HG03135 (cell line): ENCODE measurements around the gene CSHL1.

Experiments used
- ATAC-seq: cut with Tn5 transposase; IDR thresholded peaks from one replicate; pipeline ENCODE4 v1.9.1; 2021; ENCODE audit warnings: mild to moderate bottlenecking, moderate library complexity; ENCODE audit not compliant: unreplicated experiment

Gene CSHL1

GRCh38 chr17:63911041-63911635 is at the start of gene CSHL1:
CSHL1 (minus strand) TSS chr17:63911258; CDS start chr17:63911196, 62 bp downstream.
- ATAC-seq = no peak

DNA sequence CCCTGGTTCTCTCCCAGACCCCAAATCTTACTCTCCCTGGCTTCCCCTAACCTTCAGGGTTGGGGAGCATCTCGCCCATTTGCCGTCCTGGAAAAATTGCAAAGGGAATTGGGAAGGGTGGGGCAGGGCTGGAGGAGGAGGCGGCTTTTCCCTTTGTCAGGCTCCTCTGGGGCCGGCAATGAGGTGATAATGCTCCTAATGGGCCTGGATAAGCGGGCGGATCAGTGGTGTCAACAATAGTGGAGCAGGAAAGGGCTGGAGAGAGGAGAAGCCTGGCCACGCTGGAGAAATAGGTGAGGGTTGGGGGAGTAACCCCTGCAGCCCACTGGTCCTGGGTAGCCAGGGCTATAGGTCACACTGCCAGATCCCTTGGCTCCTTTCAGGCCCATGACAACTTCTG is 49.4 kb upstream of the CSHL1 start:
- ATAC-seq = no peak

DNA sequence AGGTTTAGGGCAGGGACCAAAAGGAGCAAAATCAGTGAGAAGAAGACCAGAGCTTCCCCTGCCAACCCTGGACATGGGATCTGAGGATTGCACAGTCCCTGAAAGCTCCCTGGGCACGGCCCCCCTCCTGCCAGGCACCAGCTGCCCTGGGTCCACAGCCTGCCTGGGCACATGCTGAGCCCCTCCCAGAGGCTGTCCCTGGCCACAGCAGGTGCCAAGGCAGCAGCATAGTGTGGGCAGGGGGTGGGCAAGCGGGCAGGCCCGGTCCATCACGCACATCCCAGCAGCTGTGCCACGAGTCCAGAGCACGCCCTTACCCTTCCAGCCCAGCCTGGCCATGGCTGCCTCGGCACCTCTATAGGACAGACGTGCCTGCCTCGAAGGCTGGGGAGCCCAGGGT is 48.9 kb upstream of the CSHL1 start:
- ATAC-seq = no peak

DNA sequence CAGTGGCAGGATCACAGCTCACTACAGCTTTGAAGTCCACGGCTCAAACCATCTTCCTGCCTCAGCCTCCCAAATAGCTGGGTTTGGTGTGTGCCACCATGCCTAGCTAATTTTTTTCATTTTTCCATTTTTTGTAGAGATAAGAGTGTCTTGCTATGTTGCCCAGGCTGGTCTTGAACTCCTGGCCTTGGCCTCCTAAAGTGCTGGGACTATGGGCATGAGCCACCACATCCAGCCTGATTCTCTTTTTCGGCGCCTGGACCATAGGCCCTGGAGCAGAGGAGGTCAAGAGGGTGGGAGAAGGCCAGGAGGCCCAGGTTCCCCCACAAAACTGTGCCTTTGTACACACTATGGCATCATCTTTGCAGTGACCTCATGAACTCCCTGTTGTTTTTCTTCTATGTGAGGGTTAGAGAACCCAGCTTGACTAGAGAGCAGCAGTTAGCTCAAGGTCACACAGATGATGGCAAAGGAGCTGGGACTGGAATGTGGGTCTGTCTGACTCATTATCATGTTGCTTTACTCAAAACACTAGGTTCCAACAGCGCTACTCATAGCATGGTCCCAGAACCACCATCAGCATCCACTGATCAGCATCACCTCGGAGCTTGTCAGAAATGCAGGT is 45.4 kb upstream of the CSHL1 start:
- no peak for ATAC-seq

GRCh38 chr17:63955791-63956190 is 44.7 kb upstream of the CSHL1 start:
- no peak for ATAC-seq

DNA sequence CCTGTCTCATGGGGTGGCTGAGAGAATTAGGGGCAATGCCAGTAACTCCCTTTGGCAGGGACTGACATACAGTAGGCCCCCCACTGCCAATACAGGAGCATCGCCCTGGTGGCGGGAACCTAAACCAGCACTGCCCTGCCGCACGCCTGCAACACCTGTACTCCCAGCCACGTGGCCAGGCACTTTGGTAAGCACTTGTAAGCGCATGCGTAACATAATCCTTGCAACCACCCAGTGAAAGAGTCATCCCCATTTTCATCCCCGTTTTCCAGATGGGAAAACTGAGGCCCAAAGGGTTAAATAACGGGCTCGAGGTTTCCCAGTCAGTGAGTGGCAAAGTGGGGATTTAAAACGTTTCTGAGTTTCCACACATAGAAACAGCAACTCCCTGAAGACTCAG is 44.2 kb upstream of the CSHL1 start:
- no peak for ATAC-seq

- peak; percentile 64 for ATAC-seq
These were observed 43.5 kb upstream of the CSHL1 start for GRCh38 chr17:63954402-63955063.

GRCh38 chr17:63950940-63951907 is 40.2 kb upstream of the CSHL1 start:
- ATAC-seq = no peak

- no peak for ATAC-seq
These were observed 38.7 kb upstream of the CSHL1 start for GRCh38 chr17:63949576-63950250.

GRCh38 chr17:63948521-63948920 is 37.5 kb upstream of the CSHL1 start:
- ATAC-seq = no peak

DNA sequence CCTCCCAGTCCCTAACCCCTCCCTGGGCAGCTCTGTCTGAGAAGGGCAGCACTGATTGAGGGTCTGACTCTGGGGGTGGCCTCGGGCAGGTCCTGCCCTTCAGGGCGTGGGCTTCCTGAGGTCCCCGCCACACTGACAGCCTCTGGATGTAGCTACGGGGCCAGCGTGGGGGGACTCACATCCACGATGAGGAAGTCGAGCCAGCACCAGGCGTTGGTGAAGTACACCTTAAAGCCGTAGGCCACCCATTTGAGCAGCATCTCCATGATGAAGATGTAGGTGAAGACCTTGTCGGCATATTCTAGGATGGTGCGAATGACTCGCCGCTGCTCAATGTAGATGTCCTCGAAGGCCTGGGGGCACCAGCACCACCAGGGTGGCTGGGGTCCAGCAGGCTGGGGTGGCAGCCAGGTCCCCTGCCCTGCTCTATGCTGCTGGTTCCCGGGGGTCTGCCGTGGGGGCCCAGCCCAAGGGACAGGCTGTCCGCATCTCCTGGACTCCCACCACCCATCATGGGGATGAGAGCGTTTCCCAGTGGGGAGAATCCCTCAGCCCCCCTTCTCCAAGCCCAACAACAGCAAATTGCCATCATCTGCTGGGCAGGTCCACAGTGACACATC is 36.8 kb upstream of the CSHL1 start:
- no peak for ATAC-seq

DNA sequence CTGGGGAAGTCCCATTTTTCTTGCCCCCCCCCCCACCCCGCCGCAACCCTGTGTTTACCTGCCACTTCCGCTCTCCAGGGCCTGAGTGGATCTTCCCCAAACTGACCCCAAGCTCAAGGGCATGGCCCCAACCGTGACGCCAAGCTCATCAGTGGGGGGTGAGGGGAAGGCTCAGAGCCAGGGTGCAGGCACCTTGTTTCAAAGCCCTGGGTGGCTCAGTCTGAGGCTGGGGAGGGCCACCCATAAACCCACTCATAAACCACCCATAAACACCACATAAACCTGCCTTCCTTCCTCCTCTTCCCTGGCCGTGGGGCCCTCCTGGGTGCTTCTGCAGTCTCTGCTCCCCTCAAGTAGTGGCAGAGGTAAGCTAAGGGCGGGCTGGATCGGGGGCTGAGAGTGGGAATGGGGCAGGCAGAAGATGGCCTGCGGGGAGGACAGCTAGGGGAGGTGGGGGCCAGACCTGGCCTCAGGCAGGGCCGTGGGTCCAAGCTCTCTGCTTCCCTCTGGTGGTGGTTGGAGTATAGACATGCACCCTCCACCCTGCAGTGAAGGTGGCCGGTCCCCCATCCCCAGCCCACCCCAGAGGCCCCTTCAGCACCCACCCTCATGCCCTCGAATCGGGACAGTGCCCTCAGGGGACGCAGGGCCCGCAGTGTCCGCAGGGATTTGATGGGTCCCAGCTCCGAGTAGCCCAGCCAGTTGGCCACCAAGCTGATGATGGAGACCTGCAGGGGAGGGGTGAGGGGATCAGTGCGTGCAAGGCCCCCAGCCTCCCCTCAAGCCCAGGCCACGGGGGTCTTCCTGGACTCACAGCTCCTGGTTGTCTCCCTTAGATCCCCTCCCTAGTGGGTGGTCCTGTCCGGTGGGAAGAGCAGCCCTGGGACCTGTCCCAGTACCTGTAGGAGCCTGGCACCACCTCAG is 35.6 kb upstream of the CSHL1 start:
- peak; percentile 49 for ATAC-seq

GRCh38 chr17:63945784-63946439 is 34.9 kb upstream of the CSHL1 start:
- peak; percentile 53 for ATAC-seq

GRCh38 chr17:63944736-63945499 is 33.9 kb upstream of the CSHL1 start:
- ATAC-seq = no peak

DNA sequence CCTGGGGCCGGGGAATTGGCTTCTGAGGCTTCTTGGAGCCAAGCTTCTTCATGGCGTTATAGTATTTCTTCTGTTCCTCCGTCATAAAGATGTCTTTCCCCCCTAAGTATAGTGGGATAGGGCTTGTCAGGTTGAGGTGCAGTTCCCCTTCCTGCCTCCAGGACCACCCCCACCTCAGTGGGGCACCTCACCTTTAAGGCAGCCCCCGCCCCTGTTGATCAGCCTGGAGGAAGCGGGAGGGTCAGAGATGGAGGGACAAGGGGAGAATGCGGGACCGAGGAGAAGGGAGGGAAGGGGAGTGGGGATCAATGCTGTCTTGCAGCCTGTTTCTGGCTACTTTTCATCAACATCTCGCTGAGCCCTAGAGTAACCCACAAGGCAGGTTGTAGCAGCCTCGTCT is 32.7 kb upstream of the CSHL1 start:
- no peak for ATAC-seq

- no peak for ATAC-seq
These were observed 31.4 kb upstream of the CSHL1 start for GRCh38 chr17:63942309-63942985.

DNA sequence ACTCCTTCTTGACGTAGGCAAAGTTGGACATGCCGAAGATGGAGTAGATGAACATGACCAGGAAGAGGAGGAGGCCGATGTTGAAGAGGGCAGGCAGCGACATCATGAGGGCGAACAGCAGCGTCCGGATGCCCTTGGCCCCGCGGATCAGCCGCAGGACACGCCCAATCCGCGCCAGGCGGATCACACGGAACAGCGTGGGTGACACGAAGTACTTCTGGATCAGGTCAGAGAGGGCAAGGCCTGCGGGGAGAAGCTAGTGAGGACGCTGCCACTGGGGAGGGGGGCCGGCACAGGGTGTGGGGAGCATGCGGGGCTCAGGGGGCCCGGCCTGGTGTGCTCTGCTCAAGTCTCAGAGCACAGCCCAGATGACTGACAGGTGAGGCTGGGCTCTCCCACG is 30.7 kb upstream of the CSHL1 start:
- no peak for ATAC-seq
